ENCODE data around the gene ZDHHC11B.
"Not testable (repeated sequence)": the region's sequence is repeated elsewhere in the genome, so short reads cannot be mapped to it uniquely, and the experiment has no call there.

DNA sequence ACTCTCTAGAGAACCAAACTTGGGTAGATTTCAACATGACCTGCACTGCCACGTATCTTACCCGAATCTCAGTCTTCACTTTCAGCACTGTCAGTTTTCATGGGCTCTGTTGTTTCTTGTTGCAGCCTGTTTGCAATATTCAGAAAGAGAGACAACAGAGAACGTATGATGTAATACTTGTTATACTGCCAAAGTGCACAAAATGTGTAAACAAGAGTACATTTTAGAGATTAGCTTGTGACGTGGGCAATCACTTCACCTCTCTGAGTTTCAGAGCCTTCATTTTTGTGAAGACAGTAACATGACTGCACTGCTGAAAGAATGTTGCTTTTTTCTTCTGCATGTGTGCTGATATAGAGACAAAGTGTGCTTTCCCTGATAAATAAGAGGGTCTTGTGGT, 67.8 kb downstream of the ZDHHC11B start:
- TF ChIP-seq, protein P1, sequence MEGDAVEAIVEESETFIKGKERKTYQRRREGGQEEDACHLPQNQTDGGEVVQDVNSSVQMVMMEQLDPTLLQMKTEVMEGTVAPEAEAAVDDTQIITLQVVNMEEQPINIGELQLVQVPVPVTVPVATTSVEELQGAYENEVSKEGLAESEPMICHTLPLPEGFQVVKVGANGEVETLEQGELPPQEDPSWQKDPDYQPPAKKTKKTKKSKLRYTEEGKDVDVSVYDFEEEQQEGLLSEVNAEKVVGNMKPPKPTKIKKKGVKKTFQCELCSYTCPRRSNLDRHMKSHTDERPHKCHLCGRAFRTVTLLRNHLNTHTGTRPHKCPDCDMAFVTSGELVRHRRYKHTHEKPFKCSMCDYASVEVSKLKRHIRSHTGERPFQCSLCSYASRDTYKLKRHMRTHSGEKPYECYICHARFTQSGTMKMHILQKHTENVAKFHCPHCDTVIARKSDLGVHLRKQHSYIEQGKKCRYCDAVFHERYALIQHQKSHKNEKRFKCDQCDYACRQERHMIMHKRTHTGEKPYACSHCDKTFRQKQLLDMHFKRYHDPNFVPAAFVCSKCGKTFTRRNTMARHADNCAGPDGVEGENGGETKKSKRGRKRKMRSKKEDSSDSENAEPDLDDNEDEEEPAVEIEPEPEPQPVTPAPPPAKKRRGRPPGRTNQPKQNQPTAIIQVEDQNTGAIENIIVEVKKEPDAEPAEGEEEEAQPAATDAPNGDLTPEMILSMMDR (IDR thresholded peaks at IDR 0.05): not testable (repeated sequence)
- not testable (repeated sequence) for TF ChIP-seq EZH2, EZH2phosphoT487 (IDR thresholded peaks at IDR 0.05)

Data from neural progenitor cell (in vitro differentiated cells).